Measurements from ENCODE around the gene CISTR. TPM values are rescaled to one million over a fixed set of nuclear protein-coding genes. Genes with fewer than 3 reads are reported as not detected.

The CISTR gene
- total RNA-seq, 4 donors from 2014 or later = not detected

GRCh38 chr12:53740130-53740491 is 11.7 kb downstream of the CISTR start:
- Histone ChIP-seq H3K36me3 (no peaks in the 10 kb centered on the region), H3K27me3 (peaks cover 0 to 17% of the 10 kb centered on the region in 2 donors), H3K9me3 (no peaks in the 10 kb centered on the region), H3K27ac (no peak overlapping the region), H3K4me3 (no peak overlapping the region), H3K4me1 (peaks cover 0 to 20% (median 12%) of the 10 kb centered on the region in 4 donors)
- TF ChIP-seq POLR2A (IDR thresholded peaks at IDR 0.05) = no peak
- TF ChIP-seq CTCF (IDR thresholded peaks at IDR 0.05) = no peak
- DNase-seq = no peak

GRCh38 chr12:53739214-53740129 is 12.3 kb downstream of the CISTR start:
- Histone ChIP-seq H3K9me3 (no peaks in the 10 kb centered on the region), H3K36me3 (no peaks in the 10 kb centered on the region), H3K4me1 (peaks cover 0 to 20% (median 12%) of the 10 kb centered on the region in 4 donors), H3K4me3 (peak overlapping the region in 3 of 4 donors; percentile 7 to 26 (median 12)), H3K27ac (no peak overlapping the region), H3K27me3 (peaks cover 0 to 17% of the 10 kb centered on the region in 2 donors)
- no peak for TF ChIP-seq POLR2A (IDR thresholded peaks at IDR 0.05)
- no peak for TF ChIP-seq CTCF (IDR thresholded peaks at IDR 0.05)
- DNase-seq = no peak

GRCh38 chr12:53738406-53739213 is 13.2 kb downstream of the CISTR start:
- Histone ChIP-seq H3K4me1 (peaks cover 0 to 20% (median 12%) of the 10 kb centered on the region in 4 donors), H3K27me3 (peaks cover 0 to 17% of the 10 kb centered on the region in 2 donors), H3K4me3 (peak overlapping the region; percentile 9 to 42 (median 22)), H3K36me3 (no peaks in the 10 kb centered on the region), H3K27ac (no peak overlapping the region), H3K9me3 (no peaks in the 10 kb centered on the region)
- no peak for TF ChIP-seq POLR2A (IDR thresholded peaks at IDR 0.05)
- TF ChIP-seq CTCF (IDR thresholded peaks at IDR 0.05) = no peak
- DNase-seq = peak; percentile 52 to 66 (median 61)

GRCh38 chr12:53737951-53738405 is 13.8 kb downstream of the CISTR start:
- Histone ChIP-seq H3K36me3 (no peaks in the 10 kb centered on the region), H3K27ac (no peak overlapping the region), H3K4me3 (peak overlapping the region in 2 of 4 donors; percentile 9 to 42), H3K9me3 (no peaks in the 10 kb centered on the region), H3K4me1 (peaks cover 0 to 20% (median 12%) of the 10 kb centered on the region in 4 donors), H3K27me3 (peaks cover 0 to 17% of the 10 kb centered on the region in 2 donors)
- DNase-seq = no peak
- TF ChIP-seq CTCF (IDR thresholded peaks at IDR 0.05) (no peak), POLR2A (IDR thresholded peaks at IDR 0.05) (no peak)

GRCh38 chr12:53737093-53737808 is 14.5 kb downstream of the CISTR start:
- Histone ChIP-seq H3K9me3 (no peaks in the 10 kb centered on the region), H3K27ac (no peak overlapping the region), H3K4me1 (peaks cover 0 to 20% (median 12%) of the 10 kb centered on the region in 4 donors), H3K27me3 (peaks cover 0 to 17% of the 10 kb centered on the region in 2 donors), H3K4me3 (no peak overlapping the region), H3K36me3 (no peaks in the 10 kb centered on the region)
- TF ChIP-seq POLR2A (IDR thresholded peaks at IDR 0.05) (no peak), CTCF (IDR thresholded peaks at IDR 0.05) (no peak)
- DNase-seq = no peak
